HG03045 (cell line): ENCODE measurements around the gene MORN2.
"Not testable (repeated sequence)": the region's sequence is repeated elsewhere in the genome, so short reads cannot be mapped to it uniquely, and the experiment has no call there.

Experiments
- ATAC-seq: cut with Tn5 transposase; IDR thresholded peaks from one replicate; pipeline ENCODE4 v1.9.1; 2021; ENCODE audit warnings: mild to moderate bottlenecking, moderate library complexity; ENCODE audit not compliant: unreplicated experiment

MORN2 gene

GRCh38 chr2:38875576-38876367, at the start of gene MORN2, which contains the start of gene DHX57:
MORN2 (plus strand) TSS chr2:38875976.
DHX57 (minus strand) TSS chr2:38875934; CDS start chr2:38868405, 7,529 bp downstream.
- peak; percentile 100 for ATAC-seq

- not testable (repeated sequence) for ATAC-seq
Observed at GRCh38 chr2:38827539-38828145, 48.1 kb upstream of the MORN2 start.

- no peak for ATAC-seq
Observed at GRCh38 chr2:38828460-38828859, 47.3 kb upstream of the MORN2 start.

GRCh38 chr2:38829971-38830370, 45.8 kb upstream of the MORN2 start:
- ATAC-seq = no peak

GRCh38 chr2:38830526-38831159, 45.1 kb upstream of the MORN2 start:
- no peak for ATAC-seq

GRCh38 chr2:38835015-38835601, 40.7 kb upstream of the MORN2 start:
- ATAC-seq = no peak

GRCh38 chr2:38835990-38836389, 39.8 kb upstream of the MORN2 start:
- peak; percentile 83 for ATAC-seq

- ATAC-seq = no peak
Observed at GRCh38 chr2:38836791-38837190, 39.0 kb upstream of the MORN2 start.

- peak; percentile 73 for ATAC-seq
Observed at GRCh38 chr2:38850045-38850444, 25.7 kb upstream of the MORN2 start.

- no peak for ATAC-seq
Observed at GRCh38 chr2:38856165-38856564, 19.6 kb upstream of the MORN2 start.

- no peak for ATAC-seq
Observed at GRCh38 chr2:38862476-38862875, 13.3 kb upstream of the MORN2 start.

- ATAC-seq = no peak
Observed at GRCh38 chr2:38863061-38863695, 12.6 kb upstream of the MORN2 start.

- no peak for ATAC-seq
Observed at GRCh38 chr2:38866773-38867443, 8.9 kb upstream of the MORN2 start.

GRCh38 chr2:38871432-38871831, 4.3 kb upstream of the MORN2 start:
- ATAC-seq = no peak

GRCh38 chr2:38873763-38874162, 2.0 kb upstream of the MORN2 start:
- no peak for ATAC-seq

- no peak for ATAC-seq
Observed at GRCh38 chr2:38875227-38875575, 575 bp upstream of the MORN2 start.

- ATAC-seq = no peak
Observed at GRCh38 chr2:38876407-38876806, 631 bp downstream of the MORN2 start.

GRCh38 chr2:38886063-38886462, 10.3 kb downstream of the MORN2 start:
- ATAC-seq = no peak

GRCh38 chr2:38887347-38887746, 11.6 kb downstream of the MORN2 start:
- no peak for ATAC-seq

GRCh38 chr2:38887902-38888554, 12.3 kb downstream of the MORN2 start:
- no peak for ATAC-seq
